GM23248 (cell line): ENCODE results near the gene CRYBB2.
"Not testable (repeated sequence)": the region's sequence is repeated elsewhere in the genome, so short reads cannot be mapped to it uniquely, and the experiment has no call there.

Experiments used
- EZH2 ChIP-seq: fragments of 200-600 bp; sonication (generic); IDR thresholded peaks from 2 replicates; pipeline ENCODE4 v1.6.1; 2018; ENCODE audit warnings: antibody characterized with exemption, mild to moderate bottlenecking; ENCODE audit not compliant: insufficient read depth, poor library complexity, severe bottlenecking
- EZH2phosphoT487 ChIP-seq: fragments of 200-600 bp; sonication (generic); IDR thresholded peaks from 2 replicates; pipeline ENCODE4 v1.6.1; 2018; ENCODE audit warnings: antibody characterized with exemption, moderate library complexity, mild to moderate bottlenecking, low read depth; ENCODE audit not compliant: insufficient read depth

GRCh38 chr22:25268902-25269301, 49.5 kb downstream of the CRYBB2 start:
- TF ChIP-seq EZH2, EZH2phosphoT487: not testable (repeated sequence)
